ENCODE data around the gene NPHP4. TPM values are rescaled to one million over a fixed set of nuclear protein-coding genes. Genes with fewer than 3 reads are reported as not detected.

NPHP4 gene
- total and polyA plus RNA-seq, 10 of the 15 experiments (the other 5 are each of a cell fraction or from before 2014, with no cell fraction given), result 0.16 to 10.5 (median 3.1) TPM

GRCh38 chr1:6023346-6023745 is 31.1 kb upstream of the NPHP4 start (continued):
- no peak for TF ChIP-seq YBX1 (IDR thresholded peaks at IDR 0.05)
- no peak for TF ChIP-seq SMAD5 (IDR thresholded peaks at IDR 0.05; ENCODE audit: low read depth)
- no peak for TF ChIP-seq POU2F2 (IDR thresholded peaks at IDR 0.05; ENCODE audit: borderline replicate concordance, low read depth, low read length)
- TF ChIP-seq, protein P1, sequence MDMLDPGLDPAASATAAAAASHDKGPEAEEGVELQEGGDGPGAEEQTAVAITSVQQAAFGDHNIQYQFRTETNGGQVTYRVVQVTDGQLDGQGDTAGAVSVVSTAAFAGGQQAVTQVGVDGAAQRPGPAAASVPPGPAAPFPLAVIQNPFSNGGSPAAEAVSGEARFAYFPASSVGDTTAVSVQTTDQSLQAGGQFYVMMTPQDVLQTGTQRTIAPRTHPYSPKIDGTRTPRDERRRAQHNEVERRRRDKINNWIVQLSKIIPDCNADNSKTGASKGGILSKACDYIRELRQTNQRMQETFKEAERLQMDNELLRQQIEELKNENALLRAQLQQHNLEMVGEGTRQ (IDR thresholded peaks at IDR 0.05; ENCODE audit: borderline replicate concordance, low read depth, low read length), result no peak
- TF ChIP-seq ZBED1 (IDR thresholded peaks at IDR 0.05; ENCODE audit: borderline replicate concordance), result no peak
- TF ChIP-seq ATF2 (IDR thresholded peaks at IDR 0.05; ENCODE audit: low read length), result no peak
- no peak for TF ChIP-seq REST (IDR thresholded peaks at IDR 0.05; ENCODE audit: low read depth, low read length)
- no peak for TF ChIP-seq ZBTB33 (IDR thresholded peaks at IDR 0.05)
- TF ChIP-seq, protein P2, sequence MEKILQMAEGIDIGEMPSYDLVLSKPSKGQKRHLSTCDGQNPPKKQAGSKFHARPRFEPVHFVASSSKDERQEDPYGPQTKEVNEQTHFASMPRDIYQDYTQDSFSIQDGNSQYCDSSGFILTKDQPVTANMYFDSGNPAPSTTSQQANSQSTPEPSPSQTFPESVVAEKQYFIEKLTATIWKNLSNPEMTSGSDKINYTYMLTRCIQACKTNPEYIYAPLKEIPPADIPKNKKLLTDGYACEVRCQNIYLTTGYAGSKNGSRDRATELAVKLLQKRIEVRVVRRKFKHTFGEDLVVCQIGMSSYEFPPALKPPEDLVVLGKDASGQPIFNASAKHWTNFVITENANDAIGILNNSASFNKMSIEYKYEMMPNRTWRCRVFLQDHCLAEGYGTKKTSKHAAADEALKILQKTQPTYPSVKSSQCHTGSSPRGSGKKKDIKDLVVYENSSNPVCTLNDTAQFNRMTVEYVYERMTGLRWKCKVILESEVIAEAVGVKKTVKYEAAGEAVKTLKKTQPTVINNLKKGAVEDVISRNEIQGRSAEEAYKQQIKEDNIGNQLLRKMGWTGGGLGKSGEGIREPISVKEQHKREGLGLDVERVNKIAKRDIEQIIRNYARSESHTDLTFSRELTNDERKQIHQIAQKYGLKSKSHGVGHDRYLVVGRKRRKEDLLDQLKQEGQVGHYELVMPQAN (conservative IDR thresholded peaks at IDR 0.05), result no peak
- no peak for TF ChIP-seq MEF2B (IDR thresholded peaks at IDR 0.05; ENCODE audit: partially characterized antibody, poor library complexity, severe bottlenecking)
- TF ChIP-seq ELK1 (IDR thresholded peaks at IDR 0.05; ENCODE audit: low read depth, low read length), result no peak

All from GM12878 (cell line).